IPS-15b (cell line): ENCODE results near the gene UTP11.

ENCODE experiments used
- H3K27me3 ChIP-seq: one replicate; pipeline ENCODE4 v1.6.1; 2013; ENCODE audit warnings: low read length; ENCODE audit not compliant: control insufficient read depth, insufficient read depth
- H3K36me3 ChIP-seq: one replicate; pipeline ENCODE4 v1.6.1; 2013; ENCODE audit warnings: low read length; ENCODE audit not compliant: control insufficient read depth, insufficient read depth
- H3K4me1 ChIP-seq: one replicate; pipeline ENCODE4 v1.6.1; 2013; ENCODE audit warnings: mild to moderate bottlenecking, low read length; ENCODE audit not compliant: control insufficient read depth, insufficient read depth
- H3K4me3 ChIP-seq: one replicate; pipeline ENCODE4 v1.5.1; 2013; ENCODE audit warnings: low read depth, low read length
- H3K9ac ChIP-seq: one replicate; pipeline ENCODE4 v1.6.1; 2013; ENCODE audit warnings: low read depth, mild to moderate bottlenecking, low read length
- H3K9me3 ChIP-seq: one replicate; pipeline ENCODE4 v1.6.1; 2013; ENCODE audit warnings: mild to moderate bottlenecking, low read length; ENCODE audit not compliant: control insufficient read depth, insufficient read depth

The UTP11 gene

DNA sequence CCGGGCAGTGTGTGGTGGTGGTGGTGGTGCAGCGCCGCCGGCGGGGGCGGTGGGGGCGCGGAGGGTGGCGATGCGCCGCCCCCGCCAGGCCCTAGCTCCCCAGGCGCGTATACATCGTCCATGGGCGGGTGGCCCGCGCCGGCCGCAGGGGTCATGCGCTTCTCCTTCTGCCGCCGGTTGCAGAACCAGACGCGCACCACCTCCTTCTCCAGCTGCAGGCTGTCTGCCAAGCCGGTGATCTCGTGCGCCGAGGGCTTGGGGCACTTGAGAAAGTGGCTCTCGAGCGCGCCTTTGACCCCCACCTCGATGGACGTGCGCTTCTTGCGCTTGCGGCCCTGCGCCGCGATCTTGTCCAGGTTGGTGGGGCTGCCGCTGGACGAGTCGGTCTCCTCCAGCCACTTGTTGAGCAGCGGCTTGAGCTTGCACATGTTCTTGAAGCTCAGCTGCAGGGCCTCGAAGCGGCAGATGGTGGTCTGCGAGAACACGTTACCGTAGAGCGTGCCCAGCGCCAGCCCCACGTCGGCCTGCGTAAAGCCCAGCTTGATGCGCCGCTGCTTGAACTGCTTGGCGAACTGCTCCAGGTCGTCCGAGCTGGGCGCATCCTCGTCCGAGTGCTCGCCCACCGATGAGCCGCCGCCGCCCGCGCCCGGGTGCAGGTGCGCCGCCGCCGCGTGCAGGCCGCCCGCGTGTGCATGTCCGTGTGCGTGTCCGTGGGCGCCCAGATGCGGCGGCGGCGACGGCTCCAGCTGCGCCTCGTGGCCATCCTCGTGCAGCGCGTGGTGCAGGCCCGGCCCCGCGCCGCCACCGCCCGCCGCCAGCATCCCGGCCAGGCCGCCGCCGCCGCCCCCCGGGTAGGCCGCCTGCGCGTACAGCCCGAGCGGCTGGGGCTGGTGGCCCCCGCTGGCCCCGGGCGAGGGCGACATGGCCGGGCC is 33.1 kb downstream of the UTP11 start:
- H3K27me3 ChIP-seq = peaks cover 55% of the 10 kb centered on the region
- H3K9me3 ChIP-seq = no peaks in the 10 kb centered on the region
- no peak overlapping the region for H3K9ac ChIP-seq
- H3K36me3 ChIP-seq = peaks cover 5% of the 10 kb centered on the region
- H3K4me3 ChIP-seq = peak overlapping the region; percentile 63
- H3K4me1 ChIP-seq = peaks cover 2% of the 10 kb centered on the region

DNA sequence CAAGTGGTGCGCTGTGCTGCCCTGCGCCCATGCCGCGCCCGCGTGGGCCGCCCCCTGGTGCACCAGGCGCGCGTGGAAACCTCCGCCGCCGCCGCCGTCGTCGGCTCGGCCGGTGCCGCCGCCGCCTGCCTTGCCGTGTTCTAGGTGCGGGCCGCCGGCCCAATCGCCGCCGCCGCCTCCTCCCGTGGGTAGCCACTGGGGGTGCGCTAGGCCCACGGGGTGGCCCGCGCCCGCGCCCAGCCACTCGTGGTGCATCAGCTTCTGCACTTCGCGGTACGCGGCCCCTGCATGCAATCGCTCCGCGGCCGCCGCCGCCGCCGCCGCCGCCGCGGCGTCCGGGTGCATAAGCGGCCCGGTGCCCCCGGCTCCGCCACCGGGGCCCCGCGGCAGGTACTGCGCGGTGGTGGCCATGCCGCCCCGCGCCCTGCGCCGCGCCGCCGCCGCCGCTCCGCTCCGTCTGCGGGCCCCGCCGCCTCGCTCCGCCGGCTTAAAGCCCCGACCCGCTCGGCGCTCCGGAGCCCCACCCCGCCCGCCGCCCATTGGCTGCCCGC is 33.9 kb downstream of the UTP11 start, which contains the start of gene POU3F1:
TSS of gene POU3F1 (minus strand) at position 461 of the 551 bp plus-strand sequence. CDS start at position 411, 50 bp downstream.
- Histone ChIP-seq H3K27me3 (peaks cover 54% of the 10 kb centered on the region), H3K4me1 (peaks cover 2% of the 10 kb centered on the region), H3K9ac (peak within 1 kb of the TSS; percentile 24), H3K9me3 (no peaks in the 10 kb centered on the region), H3K4me3 (peak within 1 kb of the TSS; percentile 79), H3K36me3 (peaks cover 5% of the 10 kb centered on the region)

DNA sequence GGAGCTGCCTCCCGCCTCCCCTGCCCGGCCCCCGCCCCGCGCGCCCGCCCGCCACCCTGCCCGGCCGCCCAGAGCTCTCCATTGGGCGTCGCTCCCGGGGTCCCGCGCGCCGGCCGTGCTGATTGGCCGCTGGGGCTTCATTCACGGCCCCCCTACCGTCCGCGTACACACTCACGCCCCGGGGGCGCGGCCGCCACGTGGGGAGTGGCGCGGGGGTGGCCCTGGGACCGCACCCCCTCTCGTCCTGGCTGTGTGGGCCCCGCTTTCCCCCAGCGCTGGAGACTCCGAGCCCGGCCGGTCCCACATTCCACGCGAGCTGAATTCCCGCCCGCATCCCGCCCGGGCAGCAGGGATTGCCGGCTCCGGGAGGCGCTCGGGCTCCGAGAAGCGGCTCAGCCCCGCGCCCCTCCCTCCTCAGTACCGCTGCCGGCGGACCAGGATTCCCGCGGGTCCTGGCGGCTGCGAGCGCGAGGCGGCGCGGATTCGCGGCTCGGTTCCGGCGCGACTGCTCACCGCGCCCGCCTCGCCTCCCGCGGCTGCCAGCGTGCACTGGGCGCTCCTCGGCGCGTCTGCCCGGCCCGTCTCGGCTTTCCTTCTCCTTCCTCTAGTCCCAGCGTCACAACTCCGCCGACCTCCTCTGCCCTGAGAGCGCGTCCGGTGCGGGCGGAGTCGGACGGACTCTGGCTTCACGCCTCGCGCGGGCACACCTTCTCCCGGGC is 34.5 kb downstream of the UTP11 start:
- peaks cover 2% of the 10 kb centered on the region for H3K4me1 ChIP-seq
- peak overlapping the region; percentile 24 for H3K9ac ChIP-seq
- peaks cover 5% of the 10 kb centered on the region for H3K36me3 ChIP-seq
- H3K4me3 ChIP-seq = peak overlapping the region; percentile 79
- H3K27me3 ChIP-seq = peaks cover 52% of the 10 kb centered on the region
- no peaks in the 10 kb centered on the region for H3K9me3 ChIP-seq

DNA sequence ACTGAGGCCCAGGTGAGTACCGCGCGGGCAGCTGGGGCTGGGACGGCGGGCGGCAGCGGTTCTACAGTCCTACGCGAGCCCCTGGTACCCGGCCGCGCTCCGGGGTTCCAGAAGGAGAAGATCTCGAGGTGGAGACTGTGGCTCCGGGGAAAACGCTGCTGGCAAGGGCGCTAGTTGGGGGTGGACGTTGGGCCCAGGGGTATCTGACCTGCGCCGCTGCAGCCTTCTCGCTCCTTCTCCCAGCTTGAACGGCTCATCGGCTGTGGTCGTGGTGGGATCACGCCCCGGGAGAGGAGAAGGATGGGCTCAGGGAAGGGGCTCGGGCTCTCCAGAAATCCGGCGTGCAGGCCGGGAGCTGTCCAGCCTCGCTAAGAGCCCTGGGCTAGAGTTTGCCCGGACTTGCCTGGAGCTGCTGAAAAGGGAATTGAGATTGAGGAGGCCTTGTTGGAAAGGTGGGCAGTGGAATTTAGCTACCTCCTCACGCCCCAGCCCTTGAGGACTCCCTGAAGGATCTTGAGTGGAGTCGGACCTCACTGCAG is 35.1 kb downstream of the UTP11 start:
- Histone ChIP-seq H3K4me3 (peak overlapping the region; percentile 79), H3K36me3 (peaks cover 2% of the 10 kb centered on the region), H3K27me3 (peaks cover 50% of the 10 kb centered on the region), H3K4me1 (peaks cover 4% of the 10 kb centered on the region), H3K9me3 (no peaks in the 10 kb centered on the region), H3K9ac (peak overlapping the region; percentile 41)

DNA sequence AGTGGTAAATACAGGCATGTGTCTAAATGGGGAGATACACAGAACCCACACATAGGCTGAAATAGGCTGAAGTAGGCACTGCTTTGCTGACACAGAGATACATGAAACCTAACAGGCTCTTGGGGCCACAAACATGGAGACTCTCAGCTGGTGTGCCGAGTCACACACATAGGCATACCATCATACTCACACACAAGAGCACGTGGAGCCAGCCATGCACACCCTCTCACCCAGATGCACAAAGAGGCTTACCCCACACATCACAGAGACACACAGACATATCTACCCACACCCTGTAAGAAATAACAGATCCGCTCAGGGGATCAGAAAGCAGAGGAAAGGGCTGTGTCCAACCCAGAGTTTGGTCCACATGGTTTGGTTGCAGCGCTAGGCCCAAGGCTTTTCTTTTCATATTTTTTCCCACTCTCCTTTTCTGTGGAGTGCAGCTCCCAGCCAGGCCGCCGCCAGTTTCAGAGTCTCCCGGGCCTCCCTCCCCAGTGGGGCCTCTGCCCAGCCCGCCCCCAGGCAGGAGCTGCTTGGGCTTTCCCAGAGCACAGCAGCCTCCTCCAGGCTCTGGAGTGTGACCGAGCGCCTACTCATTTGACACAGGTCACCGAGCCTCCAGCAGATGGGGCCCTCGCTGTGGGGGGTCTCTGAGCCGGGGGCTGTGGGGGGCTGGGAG is 38.0 kb downstream of the UTP11 start:
- H3K36me3 ChIP-seq = no peaks in the 10 kb centered on the region
- no peaks in the 10 kb centered on the region for H3K9me3 ChIP-seq
- H3K4me1 ChIP-seq = peaks cover 15% of the 10 kb centered on the region
- H3K9ac ChIP-seq = no peak overlapping the region
- H3K27me3 ChIP-seq = peaks cover 26% of the 10 kb centered on the region
- no peak overlapping the region for H3K4me3 ChIP-seq

DNA sequence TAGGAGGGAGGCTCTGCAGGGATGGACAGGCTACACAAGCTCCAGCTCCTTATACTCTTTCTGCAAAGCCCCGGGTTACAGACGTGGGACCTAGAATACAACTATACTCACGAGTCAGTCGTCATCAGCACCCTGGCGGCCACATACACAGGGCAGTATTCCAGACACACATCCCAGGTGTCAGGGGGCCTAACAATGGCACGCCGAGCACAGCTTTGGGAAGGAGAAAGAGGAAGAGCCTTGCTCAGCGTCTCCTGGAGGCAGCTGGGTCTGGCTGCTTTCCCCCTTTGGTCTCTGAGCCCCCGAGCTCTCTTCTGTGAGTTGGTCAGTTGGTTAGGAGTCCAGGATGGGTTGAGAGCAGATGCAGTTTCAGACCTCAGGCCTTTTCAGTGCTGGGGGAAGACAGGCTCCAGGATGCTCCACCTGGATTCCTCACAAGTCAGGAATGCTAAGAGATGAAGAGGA is 38.6 kb downstream of the UTP11 start:
- H3K4me1 ChIP-seq = peaks cover 15% of the 10 kb centered on the region
- no peak overlapping the region for H3K4me3 ChIP-seq

DNA sequence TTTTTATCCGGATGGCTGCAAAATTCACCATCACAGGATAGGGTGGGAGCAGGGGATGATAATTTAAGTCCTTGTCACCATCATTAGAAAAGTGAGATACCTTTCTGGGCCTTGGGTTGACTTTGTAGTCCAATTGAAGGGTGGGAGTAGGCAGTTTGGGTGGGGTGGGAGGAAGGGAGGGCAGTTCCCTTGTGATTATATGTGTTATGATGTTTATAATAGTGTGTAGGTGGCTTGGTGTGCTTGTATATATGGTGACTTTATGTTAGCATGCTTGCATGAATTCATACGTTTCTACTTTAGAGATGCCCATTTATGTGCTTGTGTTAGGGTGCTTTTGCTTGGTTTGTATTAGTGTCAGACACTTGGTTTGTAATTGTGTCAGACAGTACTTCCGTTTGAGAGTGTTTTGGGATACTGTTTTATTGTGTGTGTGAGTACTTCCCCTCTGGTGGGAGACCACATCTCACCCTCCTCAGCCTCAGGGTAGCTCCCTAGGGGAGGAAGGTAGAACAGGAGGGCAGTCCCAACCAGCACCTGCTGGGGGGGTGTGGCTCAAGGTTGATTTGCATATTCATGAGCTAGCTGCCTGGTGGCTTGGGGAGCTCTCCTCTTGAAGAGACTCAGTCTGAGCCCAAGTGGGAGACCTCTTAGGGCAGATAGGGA is 40.3 kb downstream of the UTP11 start:
- no peak overlapping the region for H3K4me3 ChIP-seq

More for the DNA sequence above, 38.6 kb downstream of the UTP11 start:
- Histone ChIP-seq H3K9ac (no peak overlapping the region), H3K36me3 (no peaks in the 10 kb centered on the region), H3K27me3 (peaks cover 23% of the 10 kb centered on the region), H3K9me3 (no peaks in the 10 kb centered on the region)

DNA sequence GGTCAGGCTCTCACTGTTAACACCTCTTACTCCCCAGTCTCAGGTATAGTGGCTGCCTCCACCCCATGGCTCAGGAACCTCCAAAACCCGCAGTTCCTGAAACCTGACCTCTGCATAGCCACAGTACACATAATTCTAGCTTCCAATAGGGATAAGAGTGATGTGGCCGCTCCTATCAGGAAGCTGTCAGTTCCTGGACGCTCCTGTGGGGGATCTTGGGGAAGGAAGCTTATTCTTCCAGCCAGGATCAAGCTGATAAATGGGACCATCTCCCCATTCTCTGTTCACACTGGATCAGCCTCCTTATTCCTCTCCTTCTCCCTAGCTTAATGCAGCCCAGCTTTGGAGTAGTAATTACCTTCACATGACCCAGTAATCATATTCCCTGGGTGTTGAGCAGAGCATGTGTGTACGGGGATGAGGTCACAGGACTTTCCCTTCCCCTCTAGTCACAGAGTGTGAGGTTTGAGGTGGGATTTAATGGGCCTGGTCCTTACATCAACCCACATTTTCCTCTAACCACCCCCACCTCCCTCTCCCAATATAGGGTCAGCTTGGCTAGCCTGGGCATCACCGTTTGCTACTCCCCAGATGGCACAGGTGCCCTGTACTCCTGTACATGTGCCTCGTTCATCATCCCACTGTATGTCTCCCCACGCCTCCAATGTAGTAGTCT is 41.0 kb downstream of the UTP11 start:
- H3K36me3 ChIP-seq = no peaks in the 10 kb centered on the region
- H3K27me3 ChIP-seq = peaks cover 10% of the 10 kb centered on the region
- H3K4me3 ChIP-seq = no peak overlapping the region
- H3K4me1 ChIP-seq = peaks cover 13% of the 10 kb centered on the region
- H3K9me3 ChIP-seq = no peaks in the 10 kb centered on the region
- no peak overlapping the region for H3K9ac ChIP-seq

More for the DNA sequence above, 40.3 kb downstream of the UTP11 start:
- H3K9ac ChIP-seq = no peak overlapping the region
- no peaks in the 10 kb centered on the region for H3K36me3 ChIP-seq
- H3K9me3 ChIP-seq = no peaks in the 10 kb centered on the region
- H3K4me1 ChIP-seq = peaks cover 15% of the 10 kb centered on the region
- peaks cover 16% of the 10 kb centered on the region for H3K27me3 ChIP-seq

DNA sequence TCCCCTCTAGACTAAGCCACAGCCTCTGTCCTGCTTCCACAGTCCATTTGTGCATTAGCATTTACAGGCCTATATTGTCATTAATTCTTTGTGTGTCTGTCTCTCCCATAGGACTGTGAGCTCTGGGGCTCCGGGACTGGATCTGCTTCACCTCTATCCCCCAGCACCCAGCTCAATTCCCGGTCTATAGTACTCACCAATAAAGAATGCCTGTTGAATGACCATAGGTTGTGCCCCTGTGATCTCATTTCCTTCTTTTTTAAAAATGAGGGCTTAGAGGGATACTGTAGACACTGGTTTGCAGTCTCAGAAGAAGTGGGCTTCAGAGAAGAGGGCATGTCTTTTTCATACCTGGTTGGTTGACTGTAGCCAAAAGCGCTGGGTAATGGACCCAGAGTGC is 42.9 kb downstream of the UTP11 start:
- H3K4me1 ChIP-seq = peaks cover 17% of the 10 kb centered on the region
- no peaks in the 10 kb centered on the region for H3K9me3 ChIP-seq
- H3K27me3 ChIP-seq = no peaks in the 10 kb centered on the region
- no peak overlapping the region for H3K4me3 ChIP-seq
- no peak overlapping the region for H3K9ac ChIP-seq
- H3K36me3 ChIP-seq = no peaks in the 10 kb centered on the region

DNA sequence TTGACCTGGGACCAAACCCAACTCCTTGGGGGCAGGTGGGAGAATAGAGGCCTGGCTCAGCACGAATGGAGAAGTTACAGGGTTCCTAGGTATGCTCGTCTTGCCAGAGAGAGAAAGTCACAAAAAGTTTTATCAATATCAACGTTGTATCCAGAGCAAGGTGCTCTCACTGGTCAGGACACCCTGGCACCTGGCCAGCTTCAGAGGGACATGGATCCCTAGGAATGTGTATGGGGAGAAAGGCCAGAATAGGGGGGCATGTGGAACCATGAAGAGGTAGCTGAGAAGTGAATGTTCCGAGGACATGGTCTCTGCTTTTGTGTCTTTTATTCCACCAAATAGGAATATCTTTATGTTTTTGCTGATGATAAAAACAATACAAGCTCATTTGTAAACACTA is 43.4 kb downstream of the UTP11 start:
- no peak overlapping the region for H3K4me3 ChIP-seq
- peaks cover 17% of the 10 kb centered on the region for H3K4me1 ChIP-seq
- no peak overlapping the region for H3K9ac ChIP-seq

More for the DNA sequence above, 43.4 kb downstream of the UTP11 start:
- no peaks in the 10 kb centered on the region for H3K9me3 ChIP-seq
- H3K36me3 ChIP-seq = no peaks in the 10 kb centered on the region
- H3K27me3 ChIP-seq = no peaks in the 10 kb centered on the region
